ENCODE measurements around the gene NINL. TPM values are rescaled to one million over a fixed set of nuclear protein-coding genes. Genes with fewer than 3 reads are reported as not detected.

The NINL gene
- total RNA-seq, 1 experiment from 2014 or later: 1.2 TPM

DNA sequence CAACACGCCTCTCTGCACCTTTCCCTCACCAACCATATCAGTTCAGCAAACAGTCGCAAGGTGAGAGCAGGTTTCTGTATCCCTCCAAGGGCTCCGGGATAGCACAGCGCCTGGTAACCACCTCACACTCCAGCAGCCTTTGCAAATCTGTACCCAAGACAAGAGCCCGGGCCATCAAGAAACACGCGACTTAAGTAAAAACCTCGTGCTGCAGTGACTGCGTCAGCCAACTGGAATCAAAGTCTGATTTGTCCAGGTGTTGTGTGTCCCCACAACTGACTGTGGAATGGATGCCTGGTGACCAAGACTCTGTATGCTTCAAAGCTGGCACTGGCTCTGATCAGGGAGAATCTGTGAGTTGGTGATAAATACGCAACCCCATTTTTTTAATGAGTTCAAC lies 74.1 kb downstream of the NINL start:
- no peak overlapping the region for H3K27ac Mint-ChIP-seq (ENCODE audit: low read depth, unreplicated experiment)
- no peaks in the 10 kb centered on the region for H3K36me3 Mint-ChIP-seq (ENCODE audit: insufficient read depth, unreplicated experiment)
- TF ChIP-seq, protein P1, sequence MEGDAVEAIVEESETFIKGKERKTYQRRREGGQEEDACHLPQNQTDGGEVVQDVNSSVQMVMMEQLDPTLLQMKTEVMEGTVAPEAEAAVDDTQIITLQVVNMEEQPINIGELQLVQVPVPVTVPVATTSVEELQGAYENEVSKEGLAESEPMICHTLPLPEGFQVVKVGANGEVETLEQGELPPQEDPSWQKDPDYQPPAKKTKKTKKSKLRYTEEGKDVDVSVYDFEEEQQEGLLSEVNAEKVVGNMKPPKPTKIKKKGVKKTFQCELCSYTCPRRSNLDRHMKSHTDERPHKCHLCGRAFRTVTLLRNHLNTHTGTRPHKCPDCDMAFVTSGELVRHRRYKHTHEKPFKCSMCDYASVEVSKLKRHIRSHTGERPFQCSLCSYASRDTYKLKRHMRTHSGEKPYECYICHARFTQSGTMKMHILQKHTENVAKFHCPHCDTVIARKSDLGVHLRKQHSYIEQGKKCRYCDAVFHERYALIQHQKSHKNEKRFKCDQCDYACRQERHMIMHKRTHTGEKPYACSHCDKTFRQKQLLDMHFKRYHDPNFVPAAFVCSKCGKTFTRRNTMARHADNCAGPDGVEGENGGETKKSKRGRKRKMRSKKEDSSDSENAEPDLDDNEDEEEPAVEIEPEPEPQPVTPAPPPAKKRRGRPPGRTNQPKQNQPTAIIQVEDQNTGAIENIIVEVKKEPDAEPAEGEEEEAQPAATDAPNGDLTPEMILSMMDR (IDR thresholded peaks at IDR 0.05; ENCODE audit: unreplicated experiment): no peak

DNA sequence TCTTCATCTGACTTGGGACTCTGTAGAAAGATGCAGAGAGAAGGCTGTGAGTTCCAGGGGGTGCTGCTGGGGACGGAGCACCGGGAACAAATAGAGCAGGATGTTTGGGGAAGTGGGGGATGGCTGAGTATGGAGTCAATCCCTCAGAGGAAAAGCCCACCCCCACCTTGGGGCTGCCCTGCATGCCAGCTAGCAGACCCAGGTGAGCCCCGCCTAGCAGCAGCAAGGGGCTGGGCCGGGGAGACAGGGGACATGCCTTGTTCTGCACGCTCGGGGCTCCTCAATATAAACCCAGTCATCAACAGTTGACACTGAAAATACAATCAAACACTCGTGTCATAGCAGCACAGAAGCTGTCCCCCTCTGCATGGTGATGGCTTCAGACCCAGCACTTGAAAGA lies 74.6 kb downstream of the NINL start:
- intact Hi-C loops (cut with micrococcal nuclease): no loop called here
- TF ChIP-seq, protein P1 (IDR thresholded peaks at IDR 0.05; ENCODE audit: unreplicated experiment): no peak
- Mint-ChIP-seq H3K4me3 (ENCODE audit: unreplicated experiment) (no peak overlapping the region), H3K36me3 (ENCODE audit: insufficient read depth, unreplicated experiment) (no peaks in the 10 kb centered on the region), H3K9me3 (ENCODE audit: unreplicated experiment) (peaks cover 11% of the 10 kb centered on the region), H3K27me3 (ENCODE audit: insufficient read depth, unreplicated experiment) (no peaks in the 10 kb centered on the region), H3K4me1 (ENCODE audit: insufficient read depth, unreplicated experiment) (peaks cover 12% of the 10 kb centered on the region), H3K27ac (ENCODE audit: low read depth, unreplicated experiment) (no peak overlapping the region)
- ChIA-PET POLR2A (no interaction called here), CTCF (interaction anchor here (0.6 to 2.7 kb wide), 3 partner anchors 26 to 133 kb away, joined by 4 to 11 read pairs (median 4); no protein-coding TSS in a partner anchor)
- BruUV-seq (replicated peaks): no TSS peak
- DNase-seq (ENCODE audit: unreplicated experiment): no peak

More for the DNA sequence above, 74.1 kb downstream of the NINL start:
- intact Hi-C loops (cut with micrococcal nuclease): no loop called here
- DNase-seq (ENCODE audit: unreplicated experiment): no peak
- no TSS peak for BruUV-seq (replicated peaks)
- ChIA-PET CTCF (no interaction called here), POLR2A (no interaction called here)
- H3K4me1 Mint-ChIP-seq (ENCODE audit: insufficient read depth, unreplicated experiment): peaks cover 12% of the 10 kb centered on the region
- H3K4me3 Mint-ChIP-seq (ENCODE audit: unreplicated experiment): no peak overlapping the region
- H3K27me3 Mint-ChIP-seq (ENCODE audit: insufficient read depth, unreplicated experiment): no peaks in the 10 kb centered on the region
- peaks cover 11% of the 10 kb centered on the region for H3K9me3 Mint-ChIP-seq (ENCODE audit: unreplicated experiment)

DNA sequence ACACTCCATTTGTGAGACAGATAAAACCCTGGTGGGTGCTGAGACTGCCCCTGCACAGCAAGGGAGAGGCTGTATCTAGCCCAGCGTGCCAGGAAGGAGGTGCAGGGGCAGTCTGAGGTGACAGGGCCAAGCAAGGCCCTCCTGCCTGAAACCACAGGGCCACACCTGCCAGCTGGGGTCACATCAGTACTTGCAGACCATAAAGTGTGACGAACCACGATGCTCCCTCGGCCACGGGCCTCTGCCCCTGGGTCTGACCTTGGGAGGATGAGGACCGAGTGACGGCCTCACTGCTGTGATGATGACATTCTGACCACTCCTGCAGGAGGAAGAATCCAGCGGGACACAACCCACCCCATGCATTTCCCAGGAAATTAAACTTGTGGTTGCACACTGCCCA lies 75.1 kb downstream of the NINL start:
- DNase-seq (ENCODE audit: unreplicated experiment): no peak
- Mint-ChIP-seq H3K9me3 (ENCODE audit: unreplicated experiment) (peaks cover 11% of the 10 kb centered on the region), H3K4me1 (ENCODE audit: insufficient read depth, unreplicated experiment) (peaks cover 12% of the 10 kb centered on the region), H3K4me3 (ENCODE audit: unreplicated experiment) (no peak overlapping the region), H3K27me3 (ENCODE audit: insufficient read depth, unreplicated experiment) (no peaks in the 10 kb centered on the region), H3K27ac (ENCODE audit: low read depth, unreplicated experiment) (no peak overlapping the region), H3K36me3 (ENCODE audit: insufficient read depth, unreplicated experiment) (no peaks in the 10 kb centered on the region)
- ChIA-PET POLR2A (no interaction called here), CTCF (interaction anchor here (0.6 to 3.4 kb wide), 4 partner anchors 26 to 133 kb away, joined by 4 to 12 read pairs (median 8); no protein-coding TSS in a partner anchor)
- TF ChIP-seq, protein P1 (IDR thresholded peaks at IDR 0.05; ENCODE audit: unreplicated experiment): no peak
- no TSS peak for BruUV-seq (replicated peaks)
- intact Hi-C loops (cut with micrococcal nuclease): no loop called here

DNA sequence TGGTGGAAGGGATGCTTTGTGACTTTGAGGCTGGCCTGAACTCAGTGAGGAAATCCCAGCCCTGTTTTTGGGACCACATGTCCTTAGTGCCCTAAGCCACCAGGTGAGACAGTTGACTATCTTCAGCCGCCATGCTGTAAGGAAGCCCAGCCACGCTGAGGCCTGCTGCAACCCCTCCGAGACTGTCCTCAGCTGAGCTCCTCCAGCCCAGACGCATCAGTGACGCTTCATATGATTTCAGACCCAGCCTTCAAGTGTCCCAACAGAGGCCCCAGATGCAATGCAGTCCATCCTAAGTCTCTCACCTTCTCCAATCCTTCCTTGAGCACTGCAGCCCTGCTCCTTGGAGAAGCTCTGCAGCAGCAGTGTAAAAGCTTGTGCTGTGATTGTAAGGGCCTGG lies 76.2 kb downstream of the NINL start:
- TF ChIP-seq, protein P1 (IDR thresholded peaks at IDR 0.05; ENCODE audit: unreplicated experiment): no peak
- Mint-ChIP-seq H3K27me3 (ENCODE audit: insufficient read depth, unreplicated experiment) (no peaks in the 10 kb centered on the region), H3K4me3 (ENCODE audit: unreplicated experiment) (no peak overlapping the region), H3K4me1 (ENCODE audit: insufficient read depth, unreplicated experiment) (peaks cover 12% of the 10 kb centered on the region), H3K9me3 (ENCODE audit: unreplicated experiment) (peaks cover 5% of the 10 kb centered on the region), H3K36me3 (ENCODE audit: insufficient read depth, unreplicated experiment) (no peaks in the 10 kb centered on the region), H3K27ac (ENCODE audit: low read depth, unreplicated experiment) (no peak overlapping the region)
- ChIA-PET CTCF (interaction anchor here (0.5 to 3.4 kb wide), 4 partner anchors 31 to 108 kb away, joined by 3 to 12 read pairs (median 8); no protein-coding TSS in a partner anchor), POLR2A (interaction anchor here (0.6 to 1.5 kb wide), 2 partner anchors 9 to 30 kb away, joined by 3 to 6 read pairs; no protein-coding TSS in a partner anchor)
- no peak for DNase-seq (ENCODE audit: unreplicated experiment)
- no TSS peak for BruUV-seq (replicated peaks)
- intact Hi-C loops (cut with micrococcal nuclease): no loop called here
